Epithelial cell of esophagus (primary cell): ENCODE measurements around the gene SEPTIN8.

Experiments used
- DNase-seq: peaks from one replicate; pipeline ENCODE4 v3.0.0; 2010; ENCODE audit warnings: low read depth
- H3K4me3 ChIP-seq: 2 replicates; pipeline ENCODE4 v1.5.1; 2011; ENCODE audit warnings: mild to moderate bottlenecking, low read length, control low read depth
- TF ChIP-seq, protein P1 (sequence below): IDR thresholded peaks from 2 replicates; pipeline ENCODE4 v1.5.1; 2011; ENCODE audit warnings: low read depth, mild to moderate bottlenecking, low read length, control low read depth, inconsistent platforms; ENCODE audit not compliant: insufficient read depth; ENCODE audit errors: missing control alignments

Gene SEPTIN8

DNA sequence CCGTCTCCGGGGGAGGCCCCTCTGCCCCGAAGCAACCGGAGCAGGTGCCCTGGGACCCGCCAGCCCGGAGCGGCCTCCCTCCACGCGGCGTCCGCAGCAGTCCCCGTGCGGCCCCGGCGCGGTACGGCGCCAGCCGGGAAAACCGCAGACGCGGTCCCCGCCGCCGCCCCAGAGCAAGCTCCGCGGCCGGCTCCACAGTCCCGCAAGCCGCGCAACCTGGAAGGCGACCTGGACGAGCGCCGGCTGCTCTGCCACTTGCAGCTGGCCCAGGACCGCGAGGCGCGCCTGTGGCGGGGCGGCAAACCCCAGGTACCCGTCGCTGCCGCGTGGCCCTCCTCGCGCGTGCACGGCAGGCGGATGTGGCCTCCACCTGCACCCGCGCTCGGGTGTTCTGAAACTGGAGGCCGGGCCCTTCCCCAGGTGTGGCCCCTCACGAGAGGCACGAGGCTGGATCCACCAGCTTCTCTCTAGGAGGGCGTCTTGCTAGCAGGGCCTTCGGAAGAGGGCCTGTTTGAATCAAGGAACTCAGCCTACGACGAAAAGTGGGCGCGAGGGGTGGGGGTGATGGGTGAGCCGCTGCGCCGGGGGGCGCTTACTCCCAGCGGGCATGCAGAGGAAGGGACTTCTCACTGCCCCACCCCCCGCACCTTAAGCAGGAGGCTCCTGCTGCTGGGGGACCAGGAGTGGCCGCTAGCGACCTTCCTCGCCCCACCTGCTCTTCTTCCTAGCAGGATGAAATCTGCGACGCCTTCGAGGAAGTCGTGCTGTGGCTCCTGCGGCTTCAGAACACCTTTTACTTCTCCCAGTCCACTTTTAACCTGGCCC lies 29.2 kb downstream of the SEPTIN8 start:
- peak overlapping the region; percentile 37 for H3K4me3 ChIP-seq
- TF ChIP-seq, protein P1, sequence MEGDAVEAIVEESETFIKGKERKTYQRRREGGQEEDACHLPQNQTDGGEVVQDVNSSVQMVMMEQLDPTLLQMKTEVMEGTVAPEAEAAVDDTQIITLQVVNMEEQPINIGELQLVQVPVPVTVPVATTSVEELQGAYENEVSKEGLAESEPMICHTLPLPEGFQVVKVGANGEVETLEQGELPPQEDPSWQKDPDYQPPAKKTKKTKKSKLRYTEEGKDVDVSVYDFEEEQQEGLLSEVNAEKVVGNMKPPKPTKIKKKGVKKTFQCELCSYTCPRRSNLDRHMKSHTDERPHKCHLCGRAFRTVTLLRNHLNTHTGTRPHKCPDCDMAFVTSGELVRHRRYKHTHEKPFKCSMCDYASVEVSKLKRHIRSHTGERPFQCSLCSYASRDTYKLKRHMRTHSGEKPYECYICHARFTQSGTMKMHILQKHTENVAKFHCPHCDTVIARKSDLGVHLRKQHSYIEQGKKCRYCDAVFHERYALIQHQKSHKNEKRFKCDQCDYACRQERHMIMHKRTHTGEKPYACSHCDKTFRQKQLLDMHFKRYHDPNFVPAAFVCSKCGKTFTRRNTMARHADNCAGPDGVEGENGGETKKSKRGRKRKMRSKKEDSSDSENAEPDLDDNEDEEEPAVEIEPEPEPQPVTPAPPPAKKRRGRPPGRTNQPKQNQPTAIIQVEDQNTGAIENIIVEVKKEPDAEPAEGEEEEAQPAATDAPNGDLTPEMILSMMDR: no peak
- no peak for DNase-seq

DNA sequence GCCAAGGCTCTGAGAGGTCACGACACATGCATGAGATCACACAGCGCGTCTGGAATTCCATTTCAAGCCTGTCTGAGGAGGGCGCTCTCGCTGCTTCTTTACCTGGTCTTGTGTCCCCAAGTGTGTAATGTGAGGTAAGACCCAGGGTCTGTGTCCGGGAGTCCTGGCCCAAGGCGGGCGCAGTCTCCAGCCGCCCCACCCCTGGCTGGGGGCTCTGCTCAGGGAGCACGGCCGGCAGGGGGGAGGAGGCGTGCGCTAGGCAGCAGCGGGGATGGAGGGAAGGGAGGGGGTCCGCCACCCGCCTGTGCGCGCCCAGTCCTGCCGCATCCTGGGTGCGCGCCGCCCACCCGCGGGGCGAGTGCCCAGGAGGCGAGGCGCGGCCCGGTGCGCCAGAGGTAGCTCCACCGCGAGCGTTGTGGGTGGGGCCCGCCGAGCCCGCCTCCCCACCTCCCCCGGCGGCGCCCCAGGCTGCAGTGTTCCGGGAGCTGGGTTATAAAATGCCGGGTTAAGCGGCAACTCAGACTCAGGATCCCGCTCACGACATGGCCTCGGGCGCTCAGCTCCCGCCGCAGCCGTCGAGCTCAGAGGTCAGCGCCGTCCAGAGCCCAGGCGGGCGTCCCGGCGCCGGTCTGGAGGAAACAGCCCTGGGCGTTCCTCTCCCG lies 30.0 kb downstream of the SEPTIN8 start, which contains the start of gene CCNI2:
Gene CCNI2, plus strand, starts transcription at position 473 of the 662 bp plus-strand sequence. Its CDS starts 70 bp downstream, at position 543.
- peak; percentile 62 for DNase-seq
- TF ChIP-seq, protein P1: peak; percentile 44
- H3K4me3 ChIP-seq: peak within 1 kb of the TSS; percentile 37

DNA sequence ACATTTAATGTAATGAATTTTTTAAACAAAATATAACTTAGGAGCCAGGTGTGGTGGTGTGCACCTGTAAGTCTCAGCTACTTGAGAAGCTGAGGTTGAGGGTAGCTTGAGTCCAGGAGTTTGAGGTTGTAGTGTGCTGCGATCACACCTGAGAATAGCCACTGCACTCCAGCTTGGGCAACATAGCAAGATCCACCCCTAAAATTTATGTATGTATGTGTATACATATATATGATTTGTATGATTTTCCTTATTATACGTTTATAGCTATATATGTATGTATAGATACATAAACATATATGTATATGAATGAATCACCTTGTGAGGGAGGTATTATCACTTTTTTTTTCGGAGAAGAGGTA lies 30.5 kb downstream of the SEPTIN8 start:
- H3K4me3 ChIP-seq: peak overlapping the region; percentile 37
- DNase-seq: no peak
- TF ChIP-seq, protein P1: no peak

DNA sequence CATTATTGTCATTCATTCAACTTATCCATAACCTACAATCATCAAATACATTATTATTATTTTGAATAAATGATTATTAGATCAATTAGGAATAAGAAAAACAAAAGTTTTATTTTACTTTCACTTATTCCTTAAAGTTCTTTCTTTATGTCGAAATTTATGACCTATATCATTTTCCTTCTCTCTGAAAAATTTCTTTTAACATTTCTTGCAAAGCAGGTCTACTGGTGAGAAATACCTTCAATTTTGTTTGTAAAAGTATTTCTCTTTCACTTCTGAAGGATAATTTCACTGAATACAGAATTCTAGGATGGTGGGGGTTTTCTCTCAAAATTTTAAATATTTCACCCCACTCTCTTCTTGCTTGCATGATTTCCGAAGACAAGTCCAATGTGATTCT lies 32.4 kb downstream of the SEPTIN8 start:
- H3K4me3 ChIP-seq: no peak overlapping the region
- TF ChIP-seq, protein P1: no peak
- DNase-seq: no peak

DNA sequence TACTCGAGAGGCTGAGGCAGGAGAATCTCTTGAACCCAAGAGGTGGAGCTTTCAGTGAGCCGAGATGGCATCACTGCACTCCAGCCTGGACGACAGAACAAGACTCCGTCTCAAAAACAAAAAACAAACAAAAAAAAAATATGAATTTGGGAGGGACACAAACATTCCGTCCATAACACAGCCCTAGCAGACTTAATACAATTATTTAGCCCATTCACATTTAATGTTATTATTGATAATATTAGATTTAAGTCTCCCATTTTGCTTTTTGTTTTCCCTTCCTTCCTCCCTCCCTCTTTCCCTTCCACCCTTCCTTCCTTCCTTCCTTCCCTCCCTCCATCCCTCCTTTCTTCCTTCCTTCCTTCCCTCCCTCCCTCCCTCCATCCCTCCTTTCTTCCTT lies 34.4 kb downstream of the SEPTIN8 start:
- no peak overlapping the region for H3K4me3 ChIP-seq
- no peak for DNase-seq
- TF ChIP-seq, protein P1: no peak

DNA sequence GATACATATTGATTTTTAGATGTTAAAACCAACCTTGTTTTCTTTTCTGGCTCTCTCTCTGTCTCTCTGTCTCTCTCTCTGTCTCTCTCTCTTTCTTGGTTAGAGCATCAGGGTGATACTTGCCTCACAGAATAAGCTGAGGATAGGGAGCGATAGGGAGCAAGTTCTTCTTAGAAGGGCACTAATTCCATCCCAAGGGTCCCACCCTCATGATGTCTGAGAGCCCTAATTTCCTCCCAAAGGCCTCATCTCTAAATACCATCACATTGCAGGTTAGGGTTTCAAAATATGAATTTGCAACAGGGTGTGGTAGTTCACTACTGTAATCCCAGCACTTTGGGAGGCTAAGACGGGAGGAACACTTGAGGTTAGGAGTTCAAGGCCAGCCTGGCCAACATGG lies 34.9 kb downstream of the SEPTIN8 start:
- no peak overlapping the region for H3K4me3 ChIP-seq
- TF ChIP-seq, protein P1: no peak
- no peak for DNase-seq
